Measurements from ENCODE around the gene TSHZ2.
A peak's percentile ranks its signal among the peaks of the same experiment; 100 is the strongest.

The TSHZ2 gene

GRCh38 chr20:53222416-53222815 lies 250.3 kb downstream of the TSHZ2 start:
- Histone ChIP-seq H3K36me3 (ENCODE audit: control insufficient read depth, insufficient read depth, low read length, severe bottlenecking) (no peaks in the 10 kb centered on the region), H3K9ac (ENCODE audit: low read length) (no peak overlapping the region), H3K27me3 (replicated peaks; ENCODE audit: control insufficient read depth, insufficient read depth, low read length) (no peaks in the 10 kb centered on the region), H3K4me3 (ENCODE audit: low read length) (no peak overlapping the region), H3K9me3 (ENCODE audit: control insufficient read depth, low read length) (peaks cover 8% of the 10 kb centered on the region), H3K4me1 (ENCODE audit: control insufficient read depth, insufficient read depth, low read length) (peaks cover 42% of the 10 kb centered on the region)
- DNase-seq (ENCODE audit: low read depth) = no peak

- Histone ChIP-seq H3K4me1 (ENCODE audit: control insufficient read depth, insufficient read depth, low read length) (peaks cover 48% of the 10 kb centered on the region), H3K9ac (ENCODE audit: low read length) (no peak overlapping the region), H3K9me3 (ENCODE audit: control insufficient read depth, low read length) (peaks cover 8% of the 10 kb centered on the region), H3K4me3 (ENCODE audit: low read length) (no peak overlapping the region), H3K27me3 (replicated peaks; ENCODE audit: control insufficient read depth, insufficient read depth, low read length) (no peaks in the 10 kb centered on the region), H3K36me3 (ENCODE audit: control insufficient read depth, insufficient read depth, low read length, severe bottlenecking) (no peaks in the 10 kb centered on the region)
- DNase-seq (ENCODE audit: low read depth) = no peak
Measured at GRCh38 chr20:53222932-53223331, 250.8 kb downstream of the TSHZ2 start.

GRCh38 chr20:53223626-53224172 lies 251.5 kb downstream of the TSHZ2 start:
- H3K9ac ChIP-seq (ENCODE audit: low read length) = peak overlapping the region; percentile 60
- no peaks in the 10 kb centered on the region for H3K36me3 ChIP-seq (ENCODE audit: control insufficient read depth, insufficient read depth, low read length, severe bottlenecking)
- peaks cover 8% of the 10 kb centered on the region for H3K9me3 ChIP-seq (ENCODE audit: control insufficient read depth, low read length)
- H3K27me3 ChIP-seq (replicated peaks; ENCODE audit: control insufficient read depth, insufficient read depth, low read length) = no peaks in the 10 kb centered on the region
- H3K4me3 ChIP-seq (ENCODE audit: low read length) = no peak overlapping the region
- peaks cover 52% of the 10 kb centered on the region for H3K4me1 ChIP-seq (ENCODE audit: control insufficient read depth, insufficient read depth, low read length)
- DNase-seq (ENCODE audit: low read depth) = no peak

- H3K9ac ChIP-seq (ENCODE audit: low read length) = peak overlapping the region; percentile 72
- peaks cover 6% of the 10 kb centered on the region for H3K9me3 ChIP-seq (ENCODE audit: control insufficient read depth, low read length)
- no peaks in the 10 kb centered on the region for H3K27me3 ChIP-seq (replicated peaks; ENCODE audit: control insufficient read depth, insufficient read depth, low read length)
- DNase-seq (ENCODE audit: low read depth) = no peak
- H3K36me3 ChIP-seq (ENCODE audit: control insufficient read depth, insufficient read depth, low read length, severe bottlenecking) = no peaks in the 10 kb centered on the region
- H3K4me1 ChIP-seq (ENCODE audit: control insufficient read depth, insufficient read depth, low read length) = peaks cover 52% of the 10 kb centered on the region
- H3K4me3 ChIP-seq (ENCODE audit: low read length) = no peak overlapping the region
Measured at GRCh38 chr20:53224851-53225250, 252.7 kb downstream of the TSHZ2 start.

GRCh38 chr20:53226826-53227225 lies 254.7 kb downstream of the TSHZ2 start:
- Histone ChIP-seq H3K9ac (ENCODE audit: low read length) (peak overlapping the region; percentile 30), H3K9me3 (ENCODE audit: control insufficient read depth, low read length) (no peaks in the 10 kb centered on the region), H3K4me3 (ENCODE audit: low read length) (no peak overlapping the region), H3K4me1 (ENCODE audit: control insufficient read depth, insufficient read depth, low read length) (peaks cover 52% of the 10 kb centered on the region), H3K36me3 (ENCODE audit: control insufficient read depth, insufficient read depth, low read length, severe bottlenecking) (no peaks in the 10 kb centered on the region), H3K27me3 (replicated peaks; ENCODE audit: control insufficient read depth, insufficient read depth, low read length) (no peaks in the 10 kb centered on the region)
- DNase-seq (ENCODE audit: low read depth) = no peak

GRCh38 chr20:53227523-53227922 lies 255.4 kb downstream of the TSHZ2 start:
- Histone ChIP-seq H3K27me3 (replicated peaks; ENCODE audit: control insufficient read depth, insufficient read depth, low read length) (no peaks in the 10 kb centered on the region), H3K4me1 (ENCODE audit: control insufficient read depth, insufficient read depth, low read length) (peaks cover 52% of the 10 kb centered on the region), H3K9ac (ENCODE audit: low read length) (peak overlapping the region; percentile 16), H3K36me3 (ENCODE audit: control insufficient read depth, insufficient read depth, low read length, severe bottlenecking) (no peaks in the 10 kb centered on the region), H3K4me3 (ENCODE audit: low read length) (no peak overlapping the region), H3K9me3 (ENCODE audit: control insufficient read depth, low read length) (no peaks in the 10 kb centered on the region)
- DNase-seq (ENCODE audit: low read depth) = no peak

GRCh38 chr20:53231061-53231460 lies 258.9 kb downstream of the TSHZ2 start:
- Histone ChIP-seq H3K36me3 (ENCODE audit: control insufficient read depth, insufficient read depth, low read length, severe bottlenecking) (no peaks in the 10 kb centered on the region), H3K9ac (ENCODE audit: low read length) (no peak overlapping the region), H3K9me3 (ENCODE audit: control insufficient read depth, low read length) (no peaks in the 10 kb centered on the region), H3K4me3 (ENCODE audit: low read length) (no peak overlapping the region), H3K27me3 (replicated peaks; ENCODE audit: control insufficient read depth, insufficient read depth, low read length) (no peaks in the 10 kb centered on the region), H3K4me1 (ENCODE audit: control insufficient read depth, insufficient read depth, low read length) (peaks cover 29% of the 10 kb centered on the region)
- DNase-seq (ENCODE audit: low read depth) = no peak

- Histone ChIP-seq H3K9ac (ENCODE audit: low read length) (no peak overlapping the region), H3K27me3 (replicated peaks; ENCODE audit: control insufficient read depth, insufficient read depth, low read length) (no peaks in the 10 kb centered on the region), H3K4me1 (ENCODE audit: control insufficient read depth, insufficient read depth, low read length) (peaks cover 14% of the 10 kb centered on the region), H3K4me3 (ENCODE audit: low read length) (no peak overlapping the region), H3K9me3 (ENCODE audit: control insufficient read depth, low read length) (no peaks in the 10 kb centered on the region), H3K36me3 (ENCODE audit: control insufficient read depth, insufficient read depth, low read length, severe bottlenecking) (no peaks in the 10 kb centered on the region)
- no peak for DNase-seq (ENCODE audit: low read depth)
Measured at GRCh38 chr20:53237461-53237860, 265.3 kb downstream of the TSHZ2 start.

- Histone ChIP-seq H3K9me3 (ENCODE audit: control insufficient read depth, low read length) (no peaks in the 10 kb centered on the region), H3K27me3 (replicated peaks; ENCODE audit: control insufficient read depth, insufficient read depth, low read length) (no peaks in the 10 kb centered on the region), H3K9ac (ENCODE audit: low read length) (no peak overlapping the region), H3K36me3 (ENCODE audit: control insufficient read depth, insufficient read depth, low read length, severe bottlenecking) (no peaks in the 10 kb centered on the region), H3K4me1 (ENCODE audit: control insufficient read depth, insufficient read depth, low read length) (peaks cover 12% of the 10 kb centered on the region), H3K4me3 (ENCODE audit: low read length) (peak overlapping the region; percentile 17)
- DNase-seq (ENCODE audit: low read depth) = no peak
Measured at GRCh38 chr20:53238121-53238660, 266.0 kb downstream of the TSHZ2 start.

GRCh38 chr20:53243152-53243551 lies 271.0 kb downstream of the TSHZ2 start:
- Histone ChIP-seq H3K9me3 (ENCODE audit: control insufficient read depth, low read length) (no peaks in the 10 kb centered on the region), H3K9ac (ENCODE audit: low read length) (no peak overlapping the region), H3K27me3 (replicated peaks; ENCODE audit: control insufficient read depth, insufficient read depth, low read length) (no peaks in the 10 kb centered on the region), H3K4me3 (ENCODE audit: low read length) (no peak overlapping the region), H3K36me3 (ENCODE audit: control insufficient read depth, insufficient read depth, low read length, severe bottlenecking) (no peaks in the 10 kb centered on the region), H3K4me1 (ENCODE audit: control insufficient read depth, insufficient read depth, low read length) (peaks cover 23% of the 10 kb centered on the region)
- no peak for DNase-seq (ENCODE audit: low read depth)

GRCh38 chr20:53244711-53245110 lies 272.6 kb downstream of the TSHZ2 start:
- H3K4me1 ChIP-seq (ENCODE audit: control insufficient read depth, insufficient read depth, low read length) = peaks cover 11% of the 10 kb centered on the region
- no peak overlapping the region for H3K9ac ChIP-seq (ENCODE audit: low read length)
- no peak overlapping the region for H3K4me3 ChIP-seq (ENCODE audit: low read length)
- H3K27me3 ChIP-seq (replicated peaks; ENCODE audit: control insufficient read depth, insufficient read depth, low read length) = no peaks in the 10 kb centered on the region
- H3K36me3 ChIP-seq (ENCODE audit: control insufficient read depth, insufficient read depth, low read length, severe bottlenecking) = no peaks in the 10 kb centered on the region
- DNase-seq (ENCODE audit: low read depth) = no peak
- no peaks in the 10 kb centered on the region for H3K9me3 ChIP-seq (ENCODE audit: control insufficient read depth, low read length)

- Histone ChIP-seq H3K4me1 (ENCODE audit: control insufficient read depth, insufficient read depth, low read length) (peaks cover 11% of the 10 kb centered on the region), H3K9me3 (ENCODE audit: control insufficient read depth, low read length) (no peaks in the 10 kb centered on the region), H3K36me3 (ENCODE audit: control insufficient read depth, insufficient read depth, low read length, severe bottlenecking) (no peaks in the 10 kb centered on the region), H3K4me3 (ENCODE audit: low read length) (no peak overlapping the region), H3K9ac (ENCODE audit: low read length) (no peak overlapping the region), H3K27me3 (replicated peaks; ENCODE audit: control insufficient read depth, insufficient read depth, low read length) (no peaks in the 10 kb centered on the region)
- no peak for DNase-seq (ENCODE audit: low read depth)
Measured at GRCh38 chr20:53245574-53245973, 273.4 kb downstream of the TSHZ2 start.
